HG02759 (cell line): ENCODE data around the gene HGS.
"Not testable (repeated sequence)": the region's sequence is repeated elsewhere in the genome, so short reads cannot be mapped to it uniquely, and the experiment has no call there.

ENCODE experiments used
- ATAC-seq: cut with Tn5 transposase; IDR thresholded peaks from one replicate; pipeline ENCODE4 v1.9.1; 2021; ENCODE audit warnings: mild to moderate bottlenecking, moderate library complexity; ENCODE audit not compliant: unreplicated experiment

The HGS gene

DNA sequence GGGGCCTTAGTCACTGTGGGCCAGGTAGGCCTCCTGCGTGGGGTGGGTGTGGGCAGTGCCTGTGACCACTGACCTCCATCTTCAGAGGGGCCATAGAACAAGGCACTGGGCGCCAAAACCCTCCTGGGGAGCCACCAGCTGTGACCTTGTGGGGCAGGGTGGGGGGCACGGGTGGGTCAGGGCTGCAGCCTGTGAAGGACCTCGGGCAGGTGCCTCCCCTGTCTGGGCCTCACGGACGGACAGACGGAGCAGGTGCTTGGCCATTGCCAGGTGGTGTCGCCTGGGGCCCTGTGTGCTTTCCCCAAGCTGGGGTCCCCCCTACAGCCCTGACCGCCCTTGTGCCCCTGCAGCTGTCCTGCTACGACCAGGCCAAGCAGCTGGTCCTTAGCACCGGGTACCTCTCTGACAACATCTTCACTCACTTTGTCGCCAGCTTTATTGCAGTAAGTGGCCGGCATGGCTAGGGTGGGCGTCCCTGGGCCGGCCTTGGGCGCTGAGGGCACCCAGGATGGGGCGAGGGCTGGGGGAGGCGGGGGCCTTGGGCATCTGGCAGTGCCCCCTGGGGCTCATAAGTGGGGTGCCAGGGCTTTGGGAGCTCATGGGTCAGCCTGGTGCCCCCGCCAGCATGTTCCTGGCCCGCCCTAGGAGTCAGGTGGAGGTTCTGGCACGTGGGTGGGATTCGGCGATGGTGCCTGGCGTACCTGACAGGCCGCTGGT, 33.4 kb downstream of the HGS start:
- ATAC-seq, result no peak

DNA sequence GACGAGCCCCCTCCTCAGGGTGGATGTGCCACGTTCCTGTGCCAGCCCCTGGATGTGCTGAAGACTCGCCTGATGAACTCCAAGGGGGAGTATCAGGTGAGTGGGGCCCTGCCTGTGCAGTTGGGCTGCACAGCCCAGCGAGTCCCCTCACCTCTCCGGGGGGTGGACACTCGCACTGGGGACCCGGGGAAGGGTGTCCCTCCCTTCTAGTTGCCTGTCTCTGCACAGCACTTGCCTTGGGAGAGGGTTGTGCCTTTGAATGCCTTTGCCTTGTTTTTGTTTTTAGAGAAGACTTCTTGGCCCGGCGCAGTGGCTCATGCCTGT, 33.9 kb downstream of the HGS start:
- ATAC-seq, result no peak

DNA sequence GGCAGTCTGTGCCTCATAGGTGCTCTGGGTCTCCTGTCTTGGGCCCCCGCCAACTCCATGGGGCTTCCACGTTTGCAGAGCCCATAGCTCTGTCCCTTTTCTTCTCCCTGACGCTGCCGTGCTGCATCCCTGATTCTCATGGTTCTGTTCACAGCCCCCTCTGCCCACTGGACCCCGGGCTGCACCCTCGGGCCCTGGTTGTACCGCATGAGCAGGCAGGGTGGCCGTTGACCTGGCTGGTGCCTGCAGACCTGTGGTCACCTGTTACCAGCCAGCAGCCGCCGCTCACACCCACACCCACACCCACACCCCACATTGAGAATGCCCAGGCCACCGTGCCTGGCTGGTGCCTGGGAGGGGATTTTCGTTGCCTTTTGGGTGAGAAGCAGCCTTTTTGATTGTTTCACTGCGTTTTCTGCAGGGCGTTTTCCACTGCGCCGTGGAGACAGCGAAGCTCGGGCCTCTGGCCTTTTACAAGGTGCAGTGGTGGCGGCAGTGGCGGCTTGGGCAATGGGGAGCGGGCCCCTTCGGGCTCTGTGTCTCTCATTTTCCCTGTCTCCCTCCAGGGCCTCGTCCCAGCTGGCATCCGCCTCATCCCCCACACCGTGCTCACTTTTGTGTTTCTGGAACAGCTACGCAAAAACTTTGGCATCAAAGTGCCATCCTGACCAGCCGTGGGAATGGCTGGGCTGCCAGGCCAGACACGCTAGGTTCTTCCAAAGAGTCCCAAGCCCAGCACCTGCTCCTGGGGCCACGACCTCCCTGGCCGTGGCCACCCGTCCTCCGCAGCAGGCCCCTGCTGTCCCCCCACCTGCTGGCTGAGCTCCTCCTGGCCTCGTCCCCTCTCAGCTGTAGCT, 35.8 kb downstream of the HGS start:
- no peak for ATAC-seq

DNA sequence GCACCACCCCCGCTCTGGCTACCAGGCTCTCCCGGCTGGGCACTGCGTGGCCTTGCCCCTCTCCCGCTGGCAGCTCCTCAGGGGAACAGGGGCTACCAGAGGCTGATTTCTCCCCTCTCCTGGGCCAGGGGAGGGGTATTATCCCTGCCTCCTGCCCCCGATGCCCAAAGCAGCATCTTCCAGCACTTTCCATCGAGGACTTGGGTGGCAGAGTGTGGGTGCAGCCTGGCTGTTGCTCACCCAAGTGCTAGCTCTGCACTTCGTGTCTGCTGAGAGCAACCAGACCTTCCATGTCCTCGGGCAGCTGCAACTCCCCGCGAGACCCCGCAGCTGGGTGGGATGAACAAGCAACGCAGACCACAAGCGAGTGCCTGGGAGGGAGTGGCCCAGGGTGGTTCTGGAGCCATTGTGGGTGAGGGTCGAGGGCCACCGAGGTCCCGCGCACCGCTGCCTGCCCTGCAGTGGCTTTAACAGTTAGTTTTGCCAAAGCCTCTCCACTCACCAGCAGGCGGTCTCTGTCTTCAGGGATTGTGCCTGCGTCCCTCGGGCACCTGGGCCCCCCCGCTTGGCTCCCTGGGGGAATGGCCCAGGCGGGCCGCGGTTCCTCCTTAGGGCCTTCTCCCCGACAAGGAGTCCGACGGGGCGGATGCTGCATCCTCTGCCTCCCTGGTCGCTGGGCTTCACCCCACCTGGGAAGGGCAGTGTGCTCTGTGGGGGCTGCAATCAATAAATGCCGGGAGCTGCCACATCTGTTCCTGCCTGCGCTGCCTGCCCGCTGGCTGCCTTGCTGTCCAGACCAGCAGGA, 36.7 kb downstream of the HGS start:
- no peak for ATAC-seq

DNA sequence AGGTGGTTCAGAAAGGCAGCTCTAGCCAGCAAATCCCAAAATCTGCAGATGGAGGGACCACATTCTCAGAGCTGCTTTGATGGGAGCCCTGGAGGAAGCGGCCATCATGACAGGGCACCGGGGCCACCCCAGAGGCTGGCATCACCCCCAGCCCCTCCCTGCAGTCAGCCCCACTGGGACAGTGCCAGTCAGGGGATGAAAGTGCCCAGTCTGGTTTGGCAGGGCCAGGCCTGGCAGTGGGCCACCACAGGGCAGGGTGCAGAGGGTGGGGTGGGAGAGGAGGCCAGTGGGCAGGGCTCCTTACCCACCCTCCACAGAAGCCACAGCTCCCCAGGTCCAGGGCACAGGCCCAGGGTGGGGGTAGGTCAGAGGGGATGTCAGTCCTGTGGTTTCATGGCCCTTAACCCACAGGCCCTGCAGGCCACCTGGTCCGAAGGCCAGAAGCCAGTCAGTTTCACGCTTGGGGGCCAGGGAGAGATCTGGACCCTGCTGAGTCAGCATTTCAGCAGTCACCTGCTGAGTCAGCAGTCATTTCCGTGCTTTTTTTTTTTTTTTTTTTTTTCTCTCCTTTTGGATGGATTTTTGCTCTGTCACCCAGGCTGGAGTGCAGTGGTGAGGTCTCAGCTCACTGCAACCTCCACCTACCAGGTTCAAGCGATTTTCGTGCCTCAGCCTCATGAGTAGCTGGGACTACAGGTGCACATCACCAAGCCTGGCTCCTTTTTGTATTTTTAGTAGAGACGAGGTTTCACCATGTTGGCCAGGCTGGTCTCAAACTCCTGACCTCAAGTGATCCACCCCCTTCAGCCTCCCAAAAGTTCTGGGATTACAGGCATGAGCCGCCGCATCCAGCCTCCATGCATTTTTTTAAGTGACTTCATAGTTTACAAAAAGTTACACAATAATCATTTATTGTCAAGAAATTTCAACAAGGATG, 38.6 kb downstream of the HGS start:
- ATAC-seq, result no peak

DNA sequence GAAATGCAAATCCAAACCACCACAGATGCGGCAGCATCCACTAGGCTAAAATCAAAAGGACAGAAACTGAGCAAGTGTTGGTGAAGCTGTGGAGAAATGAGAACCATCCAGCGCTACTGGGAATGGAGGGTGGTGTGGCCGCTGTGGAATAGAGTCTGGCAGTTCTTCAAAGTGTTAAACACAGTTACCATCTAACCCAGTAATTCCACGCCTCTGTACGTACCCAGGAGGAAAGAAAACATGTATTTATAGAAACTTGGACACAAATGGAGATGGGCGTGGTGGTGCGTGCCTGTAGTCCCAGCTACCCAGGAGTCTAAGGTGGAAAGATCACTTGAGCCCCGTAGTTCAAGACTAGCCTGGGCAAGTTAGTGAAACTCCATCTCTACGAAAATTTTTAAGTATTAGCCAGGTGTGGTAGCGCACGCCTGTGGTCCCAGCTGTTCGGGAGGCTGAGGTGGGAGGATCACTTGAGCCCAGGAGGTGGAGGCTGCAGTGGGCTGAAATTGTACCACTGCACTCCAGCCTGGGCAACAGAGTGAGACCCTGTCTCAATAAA, 39.9 kb downstream of the HGS start:
- ATAC-seq, result no peak

DNA sequence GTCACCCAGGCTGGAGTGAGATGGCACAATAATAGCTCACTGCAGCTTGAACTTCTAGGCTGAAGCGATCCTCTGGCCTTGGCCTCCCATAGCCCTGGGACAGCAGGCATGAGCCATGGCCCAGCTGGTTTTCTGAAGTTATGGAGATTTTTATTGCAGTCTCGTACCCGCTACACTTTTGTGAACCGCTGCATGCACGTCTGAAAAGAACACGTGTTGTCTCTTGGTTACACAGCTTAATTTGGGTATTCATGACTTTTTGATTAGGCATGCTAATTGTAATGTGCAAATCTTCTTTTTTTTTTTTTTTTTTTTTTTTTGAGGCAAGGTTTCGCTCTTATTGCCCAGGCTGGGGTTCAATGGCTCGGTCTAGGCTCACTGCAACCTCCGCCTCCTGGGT, 41.6 kb downstream of the HGS start:
- ATAC-seq, result no peak

DNA sequence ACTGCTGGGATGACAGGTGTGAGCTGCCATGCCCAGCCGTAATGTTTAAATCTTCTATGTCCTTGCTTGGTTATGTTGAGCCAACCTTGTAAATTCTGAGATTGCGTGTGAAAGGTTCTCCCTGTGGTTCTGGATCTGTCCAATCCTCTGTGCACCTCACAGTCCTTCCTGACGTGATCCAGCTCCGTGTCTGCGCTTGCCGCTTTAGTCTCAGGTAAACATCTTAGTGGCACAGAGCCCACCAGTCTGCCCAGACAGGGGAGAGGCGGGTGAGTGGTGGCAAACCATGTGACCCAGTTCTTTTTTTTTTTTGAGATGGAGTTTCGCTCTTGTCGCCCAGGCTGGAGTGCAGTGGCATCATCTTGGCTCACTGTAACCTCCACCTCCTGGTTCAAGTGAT, 42.2 kb downstream of the HGS start:
- ATAC-seq, result no peak

DNA sequence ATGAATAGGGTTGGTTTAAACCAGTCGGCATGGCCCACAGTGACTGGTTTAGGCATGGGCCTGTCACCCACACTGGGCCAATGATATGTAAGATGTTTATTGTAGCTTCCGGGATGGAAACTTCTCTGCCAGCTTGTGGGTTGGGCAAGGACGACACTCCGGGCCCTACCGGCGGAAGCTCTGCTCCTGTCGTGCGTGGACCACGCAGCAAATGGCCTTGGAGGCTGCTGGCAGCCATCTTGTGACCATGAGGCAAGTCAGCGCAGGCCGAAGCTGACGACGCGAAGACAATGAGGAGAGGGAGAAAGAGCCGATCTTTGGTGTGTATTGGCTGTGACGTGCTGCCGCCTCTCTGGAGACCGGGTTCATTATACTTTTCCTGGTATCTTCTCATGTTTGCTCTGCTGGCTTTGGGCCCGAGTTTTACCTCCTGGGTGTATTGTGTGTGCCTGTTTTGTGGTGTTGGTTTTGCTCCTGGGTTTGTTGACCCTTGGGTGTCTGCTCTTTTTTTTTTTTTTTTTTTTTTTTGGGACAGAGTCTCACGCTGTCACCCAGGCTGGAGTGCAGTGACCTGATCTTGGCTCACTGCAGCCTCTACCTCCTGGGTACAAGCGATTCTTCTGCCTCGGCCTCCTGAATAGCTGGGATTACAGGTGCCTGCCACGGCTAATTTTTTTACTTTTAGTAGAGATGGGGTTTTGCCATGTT, 43.7 kb downstream of the HGS start:
- no peak for ATAC-seq

DNA sequence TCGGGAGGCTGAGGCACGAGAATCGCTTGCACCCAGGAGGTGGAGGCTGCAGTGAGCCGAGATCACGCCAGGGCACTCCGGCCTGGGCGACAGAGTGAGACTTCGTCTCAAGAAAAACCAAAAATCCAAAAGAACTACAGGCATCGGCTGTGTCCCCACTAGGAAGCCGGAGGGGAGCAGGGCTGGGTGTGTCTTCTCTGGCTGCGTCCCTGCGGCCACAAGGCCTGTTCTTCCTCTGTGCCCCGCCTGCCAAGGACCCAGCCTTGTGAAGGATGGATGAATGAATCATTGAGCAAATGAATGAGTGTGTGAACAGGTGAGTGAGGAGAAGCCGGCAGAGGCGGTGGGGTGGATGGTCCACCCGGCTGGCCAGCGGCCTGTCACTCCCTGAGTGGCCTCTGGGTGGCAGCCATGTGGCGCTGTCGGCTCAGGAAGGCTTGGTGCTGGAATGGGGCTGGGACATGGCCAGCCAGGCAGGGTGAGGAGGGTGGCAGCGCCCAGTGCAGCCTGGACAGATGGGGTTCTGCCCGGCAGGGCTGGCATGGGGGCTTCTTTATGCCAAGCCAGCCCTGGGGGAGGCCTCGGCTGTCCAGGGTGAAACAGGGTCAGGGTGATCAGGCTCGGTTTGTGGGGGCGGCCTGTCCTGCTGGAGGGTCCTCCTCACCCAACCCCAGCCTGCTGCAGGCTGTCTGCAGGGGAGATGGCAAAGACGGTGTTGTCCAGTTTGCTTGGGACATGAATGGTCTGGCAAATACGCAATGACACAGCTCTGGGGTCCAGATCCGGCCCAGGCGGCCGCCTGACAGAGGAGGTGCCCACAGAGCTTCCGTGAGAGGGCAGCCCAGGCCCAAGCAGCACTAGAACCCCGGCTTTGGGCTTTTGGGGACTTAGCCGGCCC, 49.9 kb downstream of the HGS start:
- no peak for ATAC-seq

DNA sequence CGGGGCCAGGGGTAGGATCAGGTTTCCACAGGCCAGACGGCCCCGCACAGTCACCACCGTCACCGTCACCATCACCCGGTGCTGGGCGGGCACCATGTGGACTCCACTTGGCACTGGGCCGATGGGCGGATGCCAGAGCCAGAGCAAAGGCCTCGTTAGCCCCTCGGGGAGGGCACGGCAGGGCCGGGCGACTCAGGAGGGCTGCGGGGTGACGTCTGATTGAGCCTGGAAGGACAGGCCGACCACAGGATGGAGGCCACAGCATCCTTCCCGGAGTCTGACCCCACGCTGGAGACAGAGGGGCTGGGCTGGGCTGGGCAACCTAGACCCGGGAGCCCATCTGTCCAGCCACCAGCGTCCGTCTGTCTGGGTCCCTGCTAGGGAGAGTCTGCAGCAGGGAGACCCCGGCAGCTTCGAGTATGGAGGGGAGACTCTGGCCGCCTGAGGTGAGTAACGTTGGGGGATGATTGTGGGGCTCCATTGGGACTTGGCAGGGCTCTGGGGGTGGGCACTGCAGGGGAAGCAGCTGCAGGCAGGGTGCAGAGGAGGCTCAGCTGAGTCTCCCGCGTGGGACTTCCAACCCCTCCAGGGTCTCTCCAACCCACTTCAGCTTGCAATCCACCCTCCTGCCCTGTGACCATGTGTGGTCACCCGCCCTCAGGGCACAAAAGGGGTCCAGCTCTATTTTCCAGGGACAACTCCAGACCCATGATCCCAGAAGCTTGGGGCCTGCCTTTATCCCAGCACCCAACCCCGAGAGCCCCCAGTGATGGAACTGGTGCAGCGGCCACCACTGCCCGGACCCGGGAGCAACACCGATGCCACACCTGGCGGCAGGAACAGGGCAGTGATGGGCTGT, 50.8 kb downstream of the HGS start:
- no peak for ATAC-seq

DNA sequence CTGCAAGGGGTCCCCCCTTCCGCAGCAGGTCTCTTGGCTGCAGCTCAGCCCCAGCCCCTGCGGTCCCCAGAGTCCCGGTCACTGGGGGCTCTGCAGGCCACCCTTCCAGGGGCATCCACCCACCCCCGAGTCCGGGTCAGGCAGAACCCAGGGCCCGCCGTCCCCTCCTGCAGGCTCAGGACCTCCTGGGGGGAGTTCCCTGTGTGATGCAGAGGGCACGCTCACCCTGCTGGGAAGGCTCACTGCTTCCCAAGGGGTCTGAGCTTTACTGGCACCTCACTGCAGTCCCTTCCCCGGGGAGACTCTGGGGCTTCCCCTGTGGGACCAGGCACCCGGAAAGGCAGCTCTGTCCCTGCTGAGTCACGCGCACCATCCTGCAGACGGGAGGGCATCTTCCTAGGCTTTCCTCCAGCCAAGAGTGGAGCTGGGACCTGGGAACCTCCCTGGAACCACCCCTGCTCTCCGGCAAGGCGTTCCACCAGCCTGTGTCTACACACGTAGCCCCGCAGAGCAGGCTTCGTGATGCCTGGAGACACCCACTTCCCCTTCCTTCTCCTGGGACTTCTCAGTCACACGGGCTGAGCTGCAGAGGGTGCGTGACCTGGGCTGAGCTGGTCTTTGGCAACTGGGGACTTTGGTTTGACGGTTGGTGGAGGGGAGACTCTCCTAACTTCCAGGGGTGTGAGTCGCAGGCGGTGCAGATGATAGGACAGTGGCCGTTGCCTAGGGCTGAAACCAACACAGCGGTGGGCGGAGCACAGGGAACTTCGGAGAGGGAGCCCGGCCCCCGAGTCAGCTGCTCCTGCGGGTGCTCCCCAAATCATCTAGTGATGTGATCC, 51.7 kb downstream of the HGS start:
- ATAC-seq, result no peak

DNA sequence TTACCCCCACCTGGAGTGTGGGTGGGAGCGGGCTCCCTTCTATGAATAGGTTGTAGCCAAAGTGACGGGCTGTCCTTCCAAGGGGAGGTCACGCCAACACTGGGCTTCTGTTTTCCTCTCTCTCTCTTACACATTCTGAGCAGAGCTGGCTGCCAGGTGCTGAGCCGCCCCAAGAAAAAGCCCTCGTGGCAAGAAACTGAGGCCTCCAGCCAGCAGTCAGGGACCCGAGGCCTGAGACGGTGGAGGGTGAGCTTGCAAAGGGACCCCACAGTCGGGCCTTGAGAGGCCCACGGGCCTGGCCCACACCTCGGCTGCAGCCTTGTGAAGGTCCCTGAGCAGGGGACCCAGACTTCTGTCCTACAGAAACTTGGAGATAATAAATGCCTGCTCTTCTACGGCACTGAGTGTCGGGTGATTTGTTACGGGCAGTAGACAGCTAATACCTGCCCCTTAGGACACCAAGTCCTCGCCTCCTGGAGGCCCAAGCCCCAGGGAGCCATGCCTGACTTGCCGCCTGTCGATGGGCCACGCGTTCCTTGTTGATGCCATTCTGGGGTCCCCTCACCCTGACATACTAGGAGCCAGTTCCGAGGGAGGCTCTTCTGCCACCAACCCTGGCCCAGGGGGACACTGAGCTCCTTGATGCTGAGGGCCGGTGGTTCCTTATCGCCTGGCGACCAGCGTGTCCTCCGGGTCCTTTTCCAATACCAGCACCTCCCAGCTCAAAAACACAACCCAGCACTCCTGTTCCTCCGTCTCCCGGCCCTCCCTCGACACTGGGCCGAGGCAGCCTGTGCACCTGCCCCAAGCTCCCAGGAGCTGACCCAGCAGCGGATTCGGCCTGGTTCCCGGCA, 54.4 kb downstream of the HGS start:
- no peak for ATAC-seq

DNA sequence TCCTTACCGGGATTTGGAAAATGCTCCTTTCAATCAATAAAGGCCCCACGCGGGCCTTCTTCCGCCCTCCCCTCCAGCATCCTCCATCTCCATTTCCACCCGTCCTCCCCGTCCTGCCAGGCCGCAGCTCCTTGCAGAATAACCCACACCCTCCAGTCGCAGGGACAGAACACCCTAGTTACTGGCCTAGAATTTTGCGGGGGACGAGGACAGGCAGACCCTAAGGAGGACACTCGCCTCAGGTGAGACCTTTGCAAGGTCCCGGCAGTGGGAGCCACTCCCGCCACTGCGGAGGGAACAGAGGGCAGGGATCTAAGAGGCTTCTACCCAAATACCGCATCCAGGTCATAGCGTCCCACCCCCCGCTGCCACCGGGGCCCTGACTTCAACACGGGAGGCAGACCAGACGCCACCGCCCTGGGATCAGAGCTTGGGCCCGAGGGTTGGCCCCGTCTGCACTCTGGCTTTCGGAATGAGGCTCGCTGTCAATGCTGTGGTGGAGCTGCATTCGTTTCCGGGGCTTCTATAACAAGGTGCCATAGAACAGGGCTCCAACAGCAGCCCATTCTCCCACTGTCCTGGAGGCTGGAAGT, 55.1 kb downstream of the HGS start:
- no peak for ATAC-seq

DNA sequence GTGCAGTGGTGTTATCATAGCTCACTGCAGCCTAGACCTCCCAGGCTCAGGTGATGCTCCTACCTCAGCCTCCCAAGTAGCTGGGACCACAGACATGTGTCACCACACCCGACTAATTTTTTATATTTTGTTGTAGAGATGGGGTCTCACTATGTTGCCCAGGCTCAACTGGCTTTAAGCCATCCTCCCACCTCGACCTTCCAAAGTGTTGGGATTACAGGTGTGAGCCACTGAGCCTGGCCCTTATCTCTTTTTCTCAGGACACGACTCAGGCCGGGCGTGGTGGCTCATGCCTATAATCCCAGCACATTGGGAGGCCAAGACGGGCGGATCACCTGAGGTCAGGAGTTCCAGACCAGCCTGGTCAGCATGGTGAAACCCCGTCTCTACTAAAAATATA, 55.8 kb downstream of the HGS start:
- ATAC-seq, result not testable (repeated sequence)
